ENCODE measurements around the gene KHNYN.
"Not testable (repeated sequence)": the region's sequence is repeated elsewhere in the genome, so short reads cannot be mapped to it uniquely, and the experiment has no call there.

Gene KHNYN

DNA sequence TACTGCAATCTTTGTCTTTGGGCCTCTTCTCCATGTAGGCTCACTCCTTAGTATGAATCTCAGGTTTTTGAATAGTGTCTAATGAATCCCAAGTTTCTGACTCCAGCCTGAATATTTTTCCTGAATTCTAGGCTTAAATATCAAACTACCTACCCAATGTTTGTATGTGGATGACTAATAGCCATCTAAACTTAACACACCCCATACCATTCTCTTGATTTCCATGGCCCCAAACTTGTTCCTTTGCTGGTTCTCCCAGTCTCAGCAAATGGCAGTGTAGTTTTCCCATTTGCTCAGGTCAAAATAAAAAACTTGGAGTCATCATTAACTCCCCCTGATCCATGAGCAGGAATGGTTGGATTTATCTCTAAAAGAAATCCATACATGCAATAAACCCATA, 31.6 kb downstream of the KHNYN start:
- no peak overlapping the region for H3K4me3 ChIP-seq (ENCODE audit: low read length)
- DNase-seq (ENCODE audit: low read depth, low spot score) = no peak

DNA sequence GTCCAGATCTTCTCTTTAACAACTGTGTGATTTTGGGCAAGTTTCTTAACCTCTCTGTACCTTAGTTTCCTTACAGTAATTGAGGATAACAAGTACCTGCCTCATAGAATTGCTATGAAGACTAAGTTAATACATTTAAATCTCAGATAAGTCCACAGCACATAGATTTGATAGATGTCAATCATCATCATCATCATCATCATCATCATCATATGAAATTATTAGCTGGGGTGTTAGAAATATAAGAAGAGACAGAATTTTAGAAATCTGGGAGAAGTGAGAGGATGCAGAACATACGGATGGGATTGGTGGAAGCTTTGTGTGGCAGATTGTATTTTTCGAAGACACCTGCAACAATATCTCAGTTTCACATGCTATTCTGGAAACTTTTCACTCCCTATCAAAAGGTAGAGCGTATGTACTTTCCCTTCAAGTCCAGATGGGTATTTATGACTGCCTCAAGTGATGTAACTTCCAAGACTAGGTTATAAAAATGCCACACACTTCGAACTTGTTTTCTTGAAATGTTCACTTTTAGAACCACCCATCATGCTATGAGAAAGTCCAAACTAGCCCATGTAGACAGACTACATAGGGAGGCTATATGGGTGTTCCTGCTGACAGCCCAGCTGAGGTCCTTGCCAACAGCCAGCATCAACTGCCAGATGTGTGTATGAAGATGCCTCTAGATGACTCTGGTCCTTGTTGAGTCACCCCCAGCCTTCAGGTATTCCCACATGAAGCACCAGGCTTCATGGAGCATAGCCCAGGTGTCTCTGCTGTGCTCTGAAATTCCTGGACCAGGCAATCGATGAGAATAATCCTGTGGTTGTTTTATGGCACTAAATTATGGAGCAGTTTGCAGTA, 33.5 kb downstream of the KHNYN start:
- H3K4me3 ChIP-seq (ENCODE audit: low read length) = no peak overlapping the region
- DNase-seq (ENCODE audit: low read depth, low spot score) = peak; percentile 67

DNA sequence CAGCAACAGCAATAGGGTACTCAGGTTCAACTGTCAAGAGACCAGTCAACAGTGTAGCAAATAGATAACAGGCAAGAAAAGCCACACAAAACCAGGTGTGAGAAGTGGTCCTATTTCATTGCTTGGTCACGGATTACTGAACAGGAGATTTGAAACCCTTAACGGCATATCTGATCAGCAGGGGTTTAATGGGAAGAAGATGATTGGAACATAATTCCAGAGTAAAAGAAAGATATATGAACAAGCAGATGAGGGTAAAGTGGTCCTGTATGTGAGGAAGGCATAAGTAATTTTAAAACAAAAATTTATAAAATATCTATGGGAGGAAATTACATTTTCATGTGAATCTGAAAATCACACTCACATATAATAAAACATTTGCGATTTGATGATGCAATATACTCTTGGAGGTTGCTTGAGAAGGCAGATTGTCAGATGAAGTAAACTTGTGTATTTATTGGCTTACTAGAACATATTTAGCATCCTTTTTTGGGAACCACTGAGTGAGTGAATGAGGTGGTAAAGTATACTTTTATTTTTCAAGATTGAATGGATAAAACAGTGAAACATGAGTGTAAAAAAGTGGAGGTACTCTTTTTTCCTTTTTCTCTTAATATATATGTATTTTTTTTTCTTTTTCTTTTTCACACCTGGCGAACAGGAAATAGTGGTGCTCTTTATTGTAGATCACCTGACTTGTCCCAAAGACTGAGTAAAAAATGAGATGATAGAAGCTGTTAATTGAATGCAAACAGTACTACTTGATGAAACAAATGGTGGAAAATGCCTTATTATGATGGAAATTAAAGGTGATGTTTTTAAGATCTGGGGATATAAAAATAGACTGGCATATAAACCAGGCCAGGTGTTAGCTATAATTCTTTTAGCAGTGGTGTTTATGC, 34.4 kb downstream of the KHNYN start:
- H3K4me3 ChIP-seq (ENCODE audit: low read length) = no peak overlapping the region
- peak; percentile 57 for DNase-seq (ENCODE audit: low read depth, low spot score)

DNA sequence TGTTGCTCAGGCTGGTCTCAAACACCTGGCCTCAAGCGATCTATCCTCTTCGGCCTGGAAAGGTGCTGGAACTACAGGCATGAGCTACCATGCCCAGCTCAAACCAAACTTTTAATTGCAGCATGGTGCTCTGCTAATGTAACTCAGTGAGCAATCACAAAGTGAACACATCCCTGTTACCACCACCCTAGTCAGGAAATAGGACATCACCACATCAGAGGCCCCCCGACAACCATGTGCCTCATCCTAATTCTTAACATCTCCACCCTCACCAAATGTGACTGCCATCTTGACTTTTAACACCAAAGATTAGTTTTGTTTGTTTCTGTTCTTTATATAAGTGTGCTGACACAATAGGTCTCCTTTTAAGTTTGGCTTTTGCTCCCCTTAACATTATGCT, 35.6 kb downstream of the KHNYN start:
- no peak overlapping the region for H3K4me3 ChIP-seq (ENCODE audit: low read length)
- peak; percentile 92 for DNase-seq (ENCODE audit: low read depth, low spot score)

DNA sequence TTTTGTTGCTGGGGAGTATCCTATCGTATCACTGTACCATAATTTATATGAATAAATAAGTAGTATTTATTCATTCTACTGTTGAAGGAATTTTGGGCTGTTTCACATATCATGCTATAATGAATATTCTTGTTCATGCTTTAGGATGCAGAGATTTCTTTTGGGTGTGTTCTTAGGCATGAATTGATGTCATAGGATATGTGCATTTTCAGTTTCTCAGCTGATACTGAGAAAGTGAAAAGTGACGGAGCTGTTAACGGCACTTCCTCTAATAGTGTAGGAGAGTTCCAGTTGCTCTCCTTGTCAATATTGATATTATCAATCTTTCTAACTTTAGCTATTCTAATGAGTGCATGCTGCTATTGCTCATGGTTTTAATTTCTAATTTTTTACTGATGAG, 36.1 kb downstream of the KHNYN start:
- no peak for DNase-seq (ENCODE audit: low read depth, low spot score)
- H3K4me3 ChIP-seq (ENCODE audit: low read length) = no peak overlapping the region

DNA sequence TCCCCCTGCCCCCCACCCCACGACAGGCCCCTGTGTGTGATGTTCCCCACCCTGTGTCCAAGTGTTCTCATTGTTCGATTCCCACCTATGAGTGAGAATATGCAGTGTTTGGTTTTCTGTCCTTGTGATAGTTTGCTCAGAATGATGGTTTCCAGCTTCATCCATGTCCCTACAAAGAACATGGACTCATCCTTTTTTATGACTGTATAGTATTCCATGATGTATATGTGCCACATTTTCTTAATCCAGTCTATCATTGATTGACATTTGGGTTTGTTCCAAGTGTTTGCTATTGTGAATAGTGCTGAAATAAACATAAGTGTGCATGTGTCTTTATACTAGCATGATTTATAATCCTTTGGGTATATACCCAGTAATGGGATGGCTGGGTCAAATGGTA, 40.7 kb downstream of the KHNYN start:
- DNase-seq (ENCODE audit: low read depth, low spot score); H3K4me3 ChIP-seq (ENCODE audit: low read length): not testable (repeated sequence)

DNA sequence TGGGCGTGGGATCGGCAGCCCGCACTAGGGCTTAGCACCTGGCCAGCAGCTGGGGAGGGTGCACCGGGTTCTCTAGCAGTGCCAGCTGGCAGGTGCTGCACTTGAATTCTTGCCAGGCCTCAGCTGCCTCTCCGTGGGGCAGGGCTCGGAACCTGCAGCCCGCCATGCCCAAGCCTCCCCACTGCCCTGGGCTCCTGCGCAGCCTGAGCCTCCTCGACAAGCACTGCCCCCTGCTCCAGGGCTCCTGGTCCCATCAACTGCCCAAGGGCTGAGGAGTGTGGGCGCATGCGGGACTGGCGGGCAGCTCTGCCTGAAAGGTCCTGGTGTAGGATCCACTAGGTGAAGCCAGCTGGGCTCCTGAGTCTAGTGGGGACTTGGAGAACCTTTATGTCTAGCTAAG, 43.5 kb downstream of the KHNYN start:
- no peak for DNase-seq (ENCODE audit: low read depth, low spot score)
- H3K4me3 ChIP-seq (ENCODE audit: low read length) = no peak overlapping the region

DNA sequence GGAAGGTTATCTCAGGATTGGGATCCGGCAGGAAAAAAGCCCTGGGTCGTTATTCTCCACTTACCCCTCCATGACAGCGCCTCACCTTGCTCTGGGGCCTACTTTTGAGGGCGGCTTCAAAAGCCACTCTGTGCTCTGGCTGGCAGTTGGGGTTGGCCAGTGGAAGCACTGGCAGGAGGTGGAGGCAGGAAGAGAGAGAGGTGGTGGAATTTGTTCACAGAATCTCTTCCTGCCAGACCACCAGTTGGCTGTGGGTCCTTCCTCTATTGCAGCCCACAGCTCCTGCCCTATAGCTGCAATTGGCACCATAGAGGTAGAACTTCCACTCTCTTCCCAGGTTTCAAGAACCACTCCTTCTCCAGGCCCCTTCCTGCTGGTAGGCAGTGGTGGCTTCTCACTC, 45.5 kb downstream of the KHNYN start:
- no peak for DNase-seq (ENCODE audit: low read depth, low spot score)
- H3K4me3 ChIP-seq (ENCODE audit: low read length) = no peak overlapping the region

DNA sequence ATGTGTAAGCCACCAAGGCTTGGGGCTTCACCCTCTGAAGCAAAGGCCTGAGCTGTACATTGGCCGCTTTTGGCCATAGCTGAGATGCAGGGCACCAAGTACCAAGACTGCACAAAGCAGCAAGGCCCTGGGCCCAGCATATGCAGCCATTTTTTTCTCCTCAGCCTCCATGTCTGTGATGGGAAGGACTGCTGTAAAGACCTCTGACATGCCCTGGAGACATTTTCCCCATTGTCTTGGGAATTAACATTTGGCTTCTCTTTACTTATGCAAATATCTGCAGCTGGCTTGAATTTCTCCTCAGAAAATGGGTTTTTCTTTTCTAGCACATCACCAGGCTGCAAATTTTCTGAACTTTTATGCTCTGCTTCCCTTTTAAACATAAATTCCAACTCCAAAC, 50.2 kb downstream of the KHNYN start:
- not testable (repeated sequence) for H3K4me3 ChIP-seq (ENCODE audit: low read length); DNase-seq (ENCODE audit: low read depth, low spot score)

DNA sequence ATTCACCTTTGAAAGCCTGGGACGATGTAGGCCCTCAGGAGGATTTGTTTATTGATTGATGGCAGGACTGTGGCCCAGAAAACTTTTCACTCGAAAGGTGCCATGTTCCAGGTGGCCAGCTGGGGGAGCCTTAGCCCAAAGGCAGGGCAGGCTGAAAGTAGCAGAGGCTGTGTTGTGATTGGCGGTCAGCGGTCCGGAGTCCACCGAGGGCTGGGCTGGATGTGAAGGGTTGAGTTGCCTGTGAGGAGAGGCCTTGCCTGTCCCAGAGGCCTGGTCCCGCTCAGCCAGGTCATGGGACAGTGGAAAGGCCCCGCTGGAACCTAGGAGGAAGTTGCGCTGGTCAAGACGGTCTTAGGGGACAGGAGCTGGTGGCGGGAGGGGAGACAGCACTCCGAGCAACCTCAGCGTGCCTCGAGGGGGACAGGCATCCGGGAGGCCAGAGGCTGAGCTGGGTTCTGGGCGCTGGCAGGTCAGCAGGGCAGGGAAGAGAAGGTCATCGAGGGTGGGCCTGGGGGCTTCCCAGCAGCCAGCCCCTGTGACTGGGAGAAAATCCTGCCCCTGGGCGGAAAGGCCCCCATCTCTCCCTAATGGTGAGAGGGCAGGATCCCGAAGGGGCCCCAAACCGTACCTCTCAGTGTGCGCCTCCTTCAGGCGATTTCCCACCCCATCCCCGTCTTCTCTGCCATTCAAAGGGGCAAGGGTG, 52.0 kb downstream of the KHNYN start:
- no peak overlapping the region for H3K4me3 ChIP-seq (ENCODE audit: low read length)
- DNase-seq (ENCODE audit: low read depth, low spot score) = no peak

DNA sequence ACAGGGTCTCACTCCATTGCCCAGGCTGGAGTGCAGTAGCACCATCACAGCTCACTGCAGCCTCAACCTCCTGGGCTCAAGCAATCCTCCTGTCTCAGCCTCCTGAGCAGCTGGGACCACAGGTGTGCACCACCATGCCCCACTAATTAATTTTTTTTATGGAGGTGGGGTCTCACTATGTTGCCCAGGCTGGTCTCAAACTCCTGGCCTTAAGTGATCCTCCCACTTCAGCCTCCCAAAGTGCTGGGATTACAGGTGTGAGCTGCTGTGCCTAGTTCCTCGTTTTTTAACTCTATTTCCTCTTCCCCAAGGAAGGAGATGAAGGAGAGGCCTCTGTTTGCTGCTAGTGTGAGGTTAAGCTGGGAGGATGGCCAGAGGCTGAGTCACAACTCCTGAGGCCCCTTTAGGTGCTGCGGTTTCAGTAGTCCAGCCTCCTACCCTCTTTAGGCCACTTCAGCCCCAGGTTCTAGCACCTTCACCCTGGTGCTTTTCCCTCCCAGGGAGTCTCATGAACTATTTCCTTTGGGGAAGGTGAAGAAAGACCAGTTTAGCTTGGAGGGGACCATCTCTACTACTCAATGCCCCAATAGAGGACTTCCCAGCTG, 53.0 kb downstream of the KHNYN start:
- not testable (repeated sequence) for DNase-seq (ENCODE audit: low read depth, low spot score); H3K4me3 ChIP-seq (ENCODE audit: low read length)

DNA sequence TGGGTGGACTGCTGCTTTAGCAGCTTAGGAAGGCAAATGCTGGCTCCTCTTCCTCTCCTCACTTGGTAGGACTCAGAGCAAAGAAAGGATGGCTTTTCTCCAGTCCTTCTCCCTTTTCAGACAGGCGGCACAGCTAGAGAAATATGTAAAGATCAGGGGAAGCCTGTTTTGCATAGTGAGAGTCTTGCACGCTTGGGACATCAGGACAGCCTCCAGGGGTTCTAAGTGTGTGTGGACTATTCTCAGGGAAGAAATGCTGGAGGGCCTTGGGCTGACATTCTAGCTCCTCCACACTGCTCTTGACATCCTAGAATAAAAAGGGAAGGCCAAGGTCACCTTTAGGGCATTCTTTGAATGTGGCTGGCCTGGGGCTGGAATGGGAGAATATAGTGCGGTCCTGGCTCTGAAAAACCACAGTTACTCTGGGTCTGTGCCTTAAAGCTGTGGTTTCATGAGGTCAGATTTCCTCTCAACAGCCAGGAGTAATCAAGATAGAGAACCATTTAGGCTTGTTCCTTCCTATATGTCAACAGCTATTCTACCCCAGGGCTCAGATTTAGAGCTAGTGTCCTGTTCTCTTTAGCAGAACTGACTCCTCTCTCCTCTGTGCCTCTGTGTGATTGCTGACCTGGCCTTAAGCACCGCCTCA, 54.0 kb downstream of the KHNYN start:
- peak; percentile 87 for DNase-seq (ENCODE audit: low read depth, low spot score)
- peak overlapping the region; percentile 25; the same call in 1 of the 2 replicates for H3K4me3 ChIP-seq (ENCODE audit: low read length)
